ENCODE results near the gene TPSAB1. TPM values are rescaled to one million over a fixed set of nuclear protein-coding genes. Genes with fewer than 3 reads are reported as not detected.

The TPSAB1 gene
- total and polyA plus RNA-seq, 2 donors (not counting 3 experiments of a cell fraction or from before 2014, with no cell fraction given), result not detected

- no peaks in the 10 kb centered on the region for H3K79me2 ChIP-seq (ENCODE audit: control insufficient read depth, insufficient read depth, low read length)
- H3K27ac ChIP-seq (ENCODE audit: insufficient read depth, low read depth, low read length), result no peak overlapping the region
- no peaks in the 10 kb centered on the region for H3K36me3 ChIP-seq (ENCODE audit: control insufficient read depth in 2 of 2, extremely low read depth in 1 of 2, insufficient read depth in 2 of 2, low read length in 2 of 2)
- dilution Hi-C loops (cut with MboI; ENCODE audit: extremely low pct_ligation_motif_present, low sequenced_read_pairs) (no loop called here), intact Hi-C loops (cut with micrococcal nuclease) (no loop called here)
- H4K20me1 ChIP-seq (replicated peaks; ENCODE audit: control insufficient read depth, extremely low read depth, insufficient read depth, low read length), result no peaks in the 10 kb centered on the region
- no peak for FAIRE-seq
- no peaks in the 10 kb centered on the region for H3K9me3 ChIP-seq (replicated peaks; ENCODE audit: control insufficient read depth, insufficient read depth, low read length)
- no peak for DNase-seq (ENCODE audit: low read depth, low spot score)
- no peaks in the 10 kb centered on the region for H3K4me1 ChIP-seq (ENCODE audit: control insufficient read depth, extremely low read depth, insufficient read depth, low read length)
- H3K4me3 ChIP-seq (replicated peaks in 1 of 3; ENCODE audit: insufficient read depth in 1 of 3, low read depth in 1 of 3, low read length in 3 of 3), result no peak overlapping the region
- no peaks in the 10 kb centered on the region for H3K27me3 ChIP-seq (ENCODE audit: control insufficient read depth in 2 of 2, insufficient read depth in 2 of 2, low read length in 2 of 2)
- CTCF ChIA-PET, result interaction anchor here (1.0 kb wide), 1 partner anchor 11 kb away, joined by 3 read pairs; no protein-coding TSS in a partner anchor
- H3K9me1 ChIP-seq (replicated peaks; ENCODE audit: control insufficient read depth, extremely low read depth, insufficient read depth, low read length), result no peaks in the 10 kb centered on the region
- BruUV-seq (replicated peaks), result no TSS peak
- TF ChIP-seq FOS (IDR thresholded peaks at IDR 0.05; ENCODE audit: borderline replicate concordance, insufficient read depth, low read length) (no peak), POLR2A (IDR thresholded peaks at IDR 0.05; ENCODE audit: low read depth, low read length) (no peak), CTCF (IDR thresholded peaks at IDR 0.05; ENCODE audit: extremely low read depth in 1 of 2, insufficient read depth in 1 of 2, low read depth in 1 of 2, low read length in 2 of 2) (no peak), MYC (IDR thresholded peaks at IDR 0.05; ENCODE audit: low read depth, low read length) (no peak), GATA2 (IDR thresholded peaks at IDR 0.05; ENCODE audit: insufficient read depth, insufficient read length, low read depth, low read length) (no peak), EZH2 (IDR thresholded peaks at IDR 0.05; ENCODE audit: borderline replicate concordance, low read depth, low read length, severe bottlenecking) (no peak), JUN (IDR thresholded peaks at IDR 0.05; ENCODE audit: borderline replicate concordance, insufficient read depth, insufficient read length, low read depth) (no peak), POLR2AphosphoS5 (IDR thresholded peaks at IDR 0.05; ENCODE audit: insufficient read depth, low read depth, low read length) (no peak)
- no peak overlapping the region for H3K9ac ChIP-seq (replicated peaks; ENCODE audit: extremely low read depth, insufficient read depth, low read length)
- no peak overlapping the region for H3K4me2 ChIP-seq (ENCODE audit: insufficient read depth, low read length)
- POLR2A ChIA-PET, result no interaction called here
- H2AFZ ChIP-seq (ENCODE audit: low read depth, low read length), result no peak overlapping the region
These were observed 21.4 kb upstream of the TPSAB1 start for GRCh38 chr16:1218930-1219611.
